Thoracic aorta (tissue), 2 donors: ENCODE data around the gene S100A11. TPM values are rescaled to one million over a fixed set of nuclear protein-coding genes. Genes with fewer than 3 reads are reported as not detected.

Experiments used
- ATAC-seq: fragments of 150-250 bp; one replicate; pipeline ENCODE4 v1.8.0; 2017; ENCODE audit warnings: low read depth; ENCODE audit not compliant: insufficient number of reproducible peaks, low FRiP score
- DNase-seq: peaks from one replicate; pipeline ENCODE4 v3.0.0-alpha.2; 2020; ENCODE audit warnings: low spot score
- H3K27ac ChIP-seq, 2 donors: fragments of 200-600 bp; sonication (generic); 1 replicate in 1 of 2; 2 replicates in 1 of 2; pipeline ENCODE4 v1.5.1; 2016; ENCODE audit warnings: mild to moderate bottlenecking in 2 of 2, moderate library complexity in 2 of 2
- H3K27me3 ChIP-seq: fragments of 200-600 bp; sonication (generic); replicated peaks from 2 replicates; pipeline ENCODE4 v1.6.0; 2016; ENCODE audit warnings: mild to moderate bottlenecking; ENCODE audit not compliant: insufficient read depth
- H3K36me3 ChIP-seq: fragments of 200-600 bp; sonication (generic); one replicate; pipeline ENCODE4 v1.5.1; 2016
- H3K4me1 ChIP-seq, 2 donors: fragments of 200-600 bp; sonication (generic); 1 replicate in 1 of 2; 2 replicates in 1 of 2; pipeline versions ENCODE4 v1.5.1 to v1.6.0; 2016; ENCODE audit warnings: low read depth in 2 of 2, mild to moderate bottlenecking in 1 of 2; ENCODE audit not compliant: control insufficient read depth in 1 of 2
- H3K4me3 ChIP-seq: fragments of 200-600 bp; sonication (generic); 2 replicates; pipeline ENCODE4 v1.5.1; 2016; ENCODE audit warnings: mild to moderate bottlenecking
- H3K9me3 ChIP-seq: fragments of 200-600 bp; sonication (generic); 2 replicates; pipeline ENCODE4 v1.5.1; 2016
- CTCF ChIP-seq: fragments of 200-600 bp; sonication (generic); IDR thresholded peaks from one replicate; pipeline ENCODE4 v1.5.1; 2019; ENCODE audit warnings: antibody characterized with exemption
- total RNA-seq, 2 donors: library from RNA; depleted of rRNA; stranded (reverse); fragments of >200 nt; gene quantifications; one replicate each; pipeline versions ENCODE4 v1.1.0 to v1.2.3, GENCODE V29; 2016

Gene S100A11
- total RNA-seq, 2 donors from 2014 or later, result 196 to 210 TPM

GRCh38 chr1:152015766-152016165 lies 21.0 kb downstream of the S100A11 start:
- Histone ChIP-seq H3K9me3 (no peaks in the 10 kb centered on the region), H3K27me3 (no peaks in the 10 kb centered on the region), H3K4me3 (no peak overlapping the region), H3K4me1 (no peaks in the 10 kb centered on the region), H3K36me3 (no peaks in the 10 kb centered on the region), H3K27ac (no peak overlapping the region)
- TF ChIP-seq CTCF, result no peak
- no peak for DNase-seq
- no peak for ATAC-seq

GRCh38 chr1:152014943-152015342 lies 21.9 kb downstream of the S100A11 start:
- H3K27ac ChIP-seq, result no peak overlapping the region
- H3K27me3 ChIP-seq, result no peaks in the 10 kb centered on the region
- H3K9me3 ChIP-seq, result no peaks in the 10 kb centered on the region
- TF ChIP-seq CTCF, result no peak
- H3K4me3 ChIP-seq, result no peak overlapping the region
- DNase-seq, result no peak
- no peaks in the 10 kb centered on the region for H3K36me3 ChIP-seq
- no peak for ATAC-seq
- no peaks in the 10 kb centered on the region for H3K4me1 ChIP-seq

GRCh38 chr1:152013664-152014237 lies 23.1 kb downstream of the S100A11 start:
- Histone ChIP-seq H3K4me1 (no peaks in the 10 kb centered on the region), H3K4me3 (no peak overlapping the region), H3K27ac (no peak overlapping the region), H3K27me3 (no peaks in the 10 kb centered on the region), H3K9me3 (no peaks in the 10 kb centered on the region), H3K36me3 (no peaks in the 10 kb centered on the region)
- DNase-seq (no peak), ATAC-seq (no peak)
- no peak for TF ChIP-seq CTCF

- Histone ChIP-seq H3K9me3 (no peaks in the 10 kb centered on the region), H3K4me3 (no peak overlapping the region), H3K36me3 (no peaks in the 10 kb centered on the region), H3K4me1 (no peaks in the 10 kb centered on the region), H3K27ac (no peak overlapping the region), H3K27me3 (no peaks in the 10 kb centered on the region)
- no peak for TF ChIP-seq CTCF
- DNase-seq (no peak), ATAC-seq (no peak)
Measured at GRCh38 chr1:152009691-152010090, 27.1 kb downstream of the S100A11 start.

GRCh38 chr1:152007047-152007446 lies 29.8 kb downstream of the S100A11 start:
- TF ChIP-seq CTCF, result no peak
- ATAC-seq, result no peak
- H3K36me3 ChIP-seq, result no peaks in the 10 kb centered on the region
- H3K27ac ChIP-seq, result no peak overlapping the region
- H3K27me3 ChIP-seq, result no peaks in the 10 kb centered on the region
- no peaks in the 10 kb centered on the region for H3K4me1 ChIP-seq
- no peaks in the 10 kb centered on the region for H3K9me3 ChIP-seq
- H3K4me3 ChIP-seq, result no peak overlapping the region
- no peak for DNase-seq
